ENCODE results near the gene TBRG1.
"Not testable (repeated sequence)": the region's sequence is repeated elsewhere in the genome, so short reads cannot be mapped to it uniquely, and the experiment has no call there.

The TBRG1 gene

DNA sequence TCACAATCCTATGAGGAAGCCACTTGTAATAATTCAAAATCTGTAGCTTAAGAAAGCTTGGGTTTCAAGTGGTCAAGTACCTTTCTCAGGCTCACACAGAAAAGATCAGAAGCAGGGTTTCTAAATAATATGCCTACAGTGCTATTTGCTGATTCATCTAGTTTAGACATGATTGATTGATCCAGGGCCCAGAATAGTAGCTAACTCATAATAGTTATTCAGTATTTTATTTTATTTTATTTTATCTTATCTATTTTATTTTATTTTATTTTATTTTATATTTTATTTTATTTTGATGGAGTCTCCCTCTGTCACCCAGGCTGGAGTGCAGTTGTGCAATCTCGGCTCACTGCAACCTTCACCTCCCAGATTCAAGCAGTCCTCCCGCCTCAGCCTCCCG is 27.4 kb upstream of the TBRG1 start:
- no peak for DNase-seq
- Histone ChIP-seq H3K4me1 (no peaks in the 10 kb centered on the region), H3K27ac (no peak overlapping the region), H3K4me3 (no peak overlapping the region), H3K36me3 (no peaks in the 10 kb centered on the region), H3K27me3 (peaks cover 0 to 6% of the 10 kb centered on the region in 2 donors), H3K9me3 (no peaks in the 10 kb centered on the region)
- intact Hi-C loops (cut with DNase I; ENCODE audit: low total_unique reads), result no loop called here
- TF ChIP-seq, protein P1, sequence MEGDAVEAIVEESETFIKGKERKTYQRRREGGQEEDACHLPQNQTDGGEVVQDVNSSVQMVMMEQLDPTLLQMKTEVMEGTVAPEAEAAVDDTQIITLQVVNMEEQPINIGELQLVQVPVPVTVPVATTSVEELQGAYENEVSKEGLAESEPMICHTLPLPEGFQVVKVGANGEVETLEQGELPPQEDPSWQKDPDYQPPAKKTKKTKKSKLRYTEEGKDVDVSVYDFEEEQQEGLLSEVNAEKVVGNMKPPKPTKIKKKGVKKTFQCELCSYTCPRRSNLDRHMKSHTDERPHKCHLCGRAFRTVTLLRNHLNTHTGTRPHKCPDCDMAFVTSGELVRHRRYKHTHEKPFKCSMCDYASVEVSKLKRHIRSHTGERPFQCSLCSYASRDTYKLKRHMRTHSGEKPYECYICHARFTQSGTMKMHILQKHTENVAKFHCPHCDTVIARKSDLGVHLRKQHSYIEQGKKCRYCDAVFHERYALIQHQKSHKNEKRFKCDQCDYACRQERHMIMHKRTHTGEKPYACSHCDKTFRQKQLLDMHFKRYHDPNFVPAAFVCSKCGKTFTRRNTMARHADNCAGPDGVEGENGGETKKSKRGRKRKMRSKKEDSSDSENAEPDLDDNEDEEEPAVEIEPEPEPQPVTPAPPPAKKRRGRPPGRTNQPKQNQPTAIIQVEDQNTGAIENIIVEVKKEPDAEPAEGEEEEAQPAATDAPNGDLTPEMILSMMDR (IDR thresholded peaks at IDR 0.05), result no peak

DNA sequence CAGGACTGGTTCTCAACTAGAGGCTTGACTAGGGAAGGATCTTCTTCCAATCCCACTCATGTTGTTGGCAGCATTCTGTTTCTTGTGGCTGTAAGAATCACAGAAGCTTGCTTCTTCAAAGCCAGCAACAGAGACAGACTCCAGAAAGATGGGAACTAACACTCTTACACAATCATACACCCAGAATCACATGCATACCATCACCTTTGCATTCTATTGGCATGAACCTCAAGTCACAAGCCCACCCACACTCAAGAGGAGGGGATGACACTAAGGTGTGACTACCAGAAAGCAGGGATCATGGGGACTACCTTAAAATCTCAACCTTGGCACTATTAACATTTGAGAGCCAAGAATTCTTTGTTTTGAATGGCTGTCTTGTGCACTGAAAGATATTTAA is 25.0 kb upstream of the TBRG1 start:
- intact Hi-C loops (cut with DNase I; ENCODE audit: low total_unique reads), result no loop called here
- TF ChIP-seq, protein P1 (IDR thresholded peaks at IDR 0.05), result no peak

DNA sequence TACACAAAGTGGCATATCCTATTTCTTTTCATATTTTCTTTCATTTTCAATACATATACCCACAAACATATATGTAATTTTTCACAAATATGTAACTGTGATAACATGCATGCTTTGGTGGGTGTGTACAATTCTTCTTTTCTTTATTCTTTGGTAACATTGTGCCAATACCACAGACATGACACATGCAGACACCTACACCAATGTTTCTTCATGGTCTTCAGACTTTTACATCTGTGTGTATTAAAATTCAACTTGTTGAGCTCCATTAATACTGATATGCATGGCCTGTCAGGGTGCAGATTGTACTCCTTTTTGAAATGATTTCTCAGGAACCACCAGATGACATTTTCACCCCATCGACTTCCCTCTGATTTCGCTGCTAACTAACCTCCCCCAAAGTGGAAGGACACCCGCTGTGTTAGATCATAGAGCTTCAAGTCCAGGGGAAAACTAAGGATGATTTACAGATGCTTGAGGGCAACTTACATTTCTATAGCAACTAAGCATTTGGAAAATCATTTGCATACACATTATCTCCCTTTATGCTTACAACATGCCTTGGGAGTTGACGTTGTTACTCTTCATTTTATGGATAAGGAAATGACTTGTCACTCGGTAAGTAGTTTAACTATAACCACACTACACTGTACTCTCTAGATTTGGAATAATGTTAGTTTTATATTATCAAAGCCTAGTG is 21.9 kb upstream of the TBRG1 start:
- no peaks in the 10 kb centered on the region for H3K27me3 ChIP-seq
- H3K27ac ChIP-seq, result no peak overlapping the region
- TF ChIP-seq, protein P1 (IDR thresholded peaks at IDR 0.05), result no peak
- H3K36me3 ChIP-seq, result no peaks in the 10 kb centered on the region
- no peaks in the 10 kb centered on the region for H3K9me3 ChIP-seq
- no peak for DNase-seq
- intact Hi-C loops (cut with DNase I; ENCODE audit: low total_unique reads), result no loop called here
- H3K4me1 ChIP-seq, result no peaks in the 10 kb centered on the region
- H3K4me3 ChIP-seq, result no peak overlapping the region

More for the DNA sequence above, 25.0 kb upstream of the TBRG1 start:
- H3K4me3 ChIP-seq, result no peak overlapping the region
- H3K36me3 ChIP-seq, result no peaks in the 10 kb centered on the region
- H3K27ac ChIP-seq, result no peak overlapping the region
- DNase-seq, result no peak
- H3K4me1 ChIP-seq, result no peaks in the 10 kb centered on the region
- H3K27me3 ChIP-seq, result peaks cover 0 to 6% of the 10 kb centered on the region in 2 donors
- no peaks in the 10 kb centered on the region for H3K9me3 ChIP-seq

DNA sequence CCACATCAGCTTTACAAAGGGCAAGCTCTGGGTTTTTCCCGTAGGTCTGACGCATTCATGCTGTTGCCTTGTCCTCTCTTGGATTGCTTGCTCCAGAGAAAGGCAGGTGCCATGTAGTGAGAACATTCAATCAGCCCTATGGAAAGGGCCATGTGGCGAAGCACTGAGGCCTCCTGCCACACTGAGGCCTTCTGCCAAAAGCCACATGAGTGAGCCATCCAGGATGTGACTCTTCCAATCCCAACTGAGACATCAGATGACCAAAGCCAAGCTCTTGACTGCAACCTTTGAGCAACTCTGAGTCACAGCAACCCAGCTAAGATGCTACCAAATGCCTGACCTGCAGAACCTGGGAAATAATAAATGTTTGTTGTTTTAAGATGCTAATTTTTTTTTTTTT is 20.5 kb upstream of the TBRG1 start:
- no peak for DNase-seq
- intact Hi-C loops (cut with DNase I; ENCODE audit: low total_unique reads), result no loop called here
- no peaks in the 10 kb centered on the region for H3K27me3 ChIP-seq
- H3K4me3 ChIP-seq, result no peak overlapping the region
- H3K27ac ChIP-seq, result no peak overlapping the region
- TF ChIP-seq, protein P1 (IDR thresholded peaks at IDR 0.05), result no peak
- H3K9me3 ChIP-seq, result no peaks in the 10 kb centered on the region
- no peaks in the 10 kb centered on the region for H3K36me3 ChIP-seq
- H3K4me1 ChIP-seq, result no peaks in the 10 kb centered on the region

DNA sequence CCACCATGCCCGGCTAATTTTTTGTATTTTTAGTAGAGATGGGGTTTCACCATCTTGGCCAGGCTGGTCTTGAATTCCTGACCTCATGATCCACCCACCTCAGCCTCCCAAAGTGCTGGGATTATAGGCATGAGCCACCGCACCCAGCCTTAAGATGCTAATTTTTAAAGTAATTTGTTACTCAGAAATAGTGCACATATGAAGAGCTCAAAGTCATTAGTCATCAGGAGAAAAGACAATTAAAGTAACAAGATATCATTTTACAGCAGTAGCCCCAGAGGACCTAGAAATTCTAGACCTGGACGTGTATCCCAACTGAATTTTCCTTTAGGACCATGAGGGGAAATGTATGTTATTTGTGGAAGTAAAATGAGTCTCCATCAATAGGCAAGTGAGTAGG is 19.9 kb upstream of the TBRG1 start:
- DNase-seq; intact Hi-C loops (cut with DNase I; ENCODE audit: low total_unique reads): not testable (repeated sequence)

DNA sequence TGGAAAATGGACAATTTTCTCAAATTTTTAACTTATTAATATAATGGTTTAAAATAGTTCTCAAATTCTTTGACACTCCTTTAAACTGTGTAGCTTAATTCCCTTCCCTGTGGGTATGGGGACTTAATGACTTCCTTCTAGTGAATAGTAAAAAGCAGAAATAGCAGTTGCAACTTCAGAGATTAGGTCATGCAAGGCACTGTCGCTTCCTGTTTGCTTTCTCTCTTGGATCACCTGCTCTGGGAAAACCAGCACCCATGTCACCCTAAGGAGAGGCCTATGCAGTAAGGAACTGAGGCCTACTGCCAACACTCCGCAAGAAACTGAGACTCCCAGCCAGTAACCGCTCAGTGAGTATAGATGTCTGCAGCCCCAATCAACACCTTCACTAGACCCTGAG is 16.9 kb upstream of the TBRG1 start:
- TF ChIP-seq, protein P1 (IDR thresholded peaks at IDR 0.05), result no peak
- Histone ChIP-seq H3K27me3 (no peaks in the 10 kb centered on the region), H3K4me1 (no peaks in the 10 kb centered on the region), H3K36me3 (no peaks in the 10 kb centered on the region), H3K4me3 (no peak overlapping the region), H3K27ac (no peak overlapping the region), H3K9me3 (no peaks in the 10 kb centered on the region)
- intact Hi-C loops (cut with DNase I; ENCODE audit: low total_unique reads), result no loop called here
- DNase-seq, result no peak

More for the DNA sequence above, 19.9 kb upstream of the TBRG1 start:
- not testable (repeated sequence) for H3K36me3 ChIP-seq, H3K4me3 ChIP-seq, H3K9me3 ChIP-seq, H3K27ac ChIP-seq, H3K4me1 ChIP-seq, H3K27me3 ChIP-seq

All from tibial artery (tissue), 4 donors.